GM23338 (cell line): ENCODE results near the gene AK9. TPM values are rescaled to one million over a fixed set of nuclear protein-coding genes. Genes with fewer than 3 reads are reported as not detected.
A peak's percentile ranks its signal among the peaks of the same experiment; 100 is the strongest.

Experiments used
- ATAC-seq: fragments of 200-7000 bp; cut with Tn5 transposase; 3 replicates; pipeline ENCODE4 v1.9.1; 2020
- DNase-seq: peaks from one replicate; pipeline ENCODE4 v3.0.0-alpha.2; 2015; ENCODE audit warnings: low spot score
- H2AFZ ChIP-seq: fragments of 200-600 bp; sonication (generic); 2 replicates; pipeline ENCODE4 v1.8.0; 2016; ENCODE audit warnings: antibody characterized with exemption, mild to moderate bottlenecking, moderate library complexity
- H3F3A ChIP-seq: fragments of 200-600 bp; sonication (generic); replicated peaks from 2 replicates; pipeline ENCODE4 v1.8.0; 2017; ENCODE audit warnings: antibody characterized with exemption, mixed run types, low read depth
- H3K27ac ChIP-seq: fragments of 200-600 bp; sonication (generic); 2 replicates; pipeline ENCODE4 v1.6.1; 2016; ENCODE audit warnings: low read depth
- H3K27me3 ChIP-seq: fragments of 200-600 bp; sonication (generic); 2 replicates; pipeline ENCODE4 v1.8.0; 2016; ENCODE audit warnings: mild to moderate bottlenecking, mixed run types, moderate library complexity; ENCODE audit not compliant: insufficient read depth
- H3K36me3 ChIP-seq: fragments of 200-600 bp; sonication (generic); 2 replicates; pipeline ENCODE4 v1.8.0; 2016; ENCODE audit warnings: mild to moderate bottlenecking; ENCODE audit not compliant: insufficient read depth
- H3K4me1 ChIP-seq: fragments of 200-600 bp; sonication (generic); 2 replicates; pipeline ENCODE4 v1.8.0; 2016; ENCODE audit warnings: mild to moderate bottlenecking, moderate library complexity; ENCODE audit not compliant: insufficient read depth
- H3K4me2 ChIP-seq: fragments of 200-600 bp; sonication (generic); 2 replicates; pipeline ENCODE4 v1.7.1; 2017; ENCODE audit warnings: mixed run types
- H3K4me3 ChIP-seq: fragments of 200-600 bp; sonication (generic); 2 replicates; pipeline ENCODE4 v1.6.1; 2016; ENCODE audit warnings: mixed run types
- H3K79me2 ChIP-seq: fragments of 200-600 bp; sonication (generic); replicated peaks from 2 replicates; pipeline ENCODE4 v1.8.0; 2017; ENCODE audit warnings: mild to moderate bottlenecking; ENCODE audit not compliant: insufficient read depth
- H3K9me2 ChIP-seq: fragments of 200-600 bp; sonication (generic); 2 replicates; pipeline ENCODE4 v1.8.0; 2017; ENCODE audit not compliant: insufficient read depth
- H4K20me1 ChIP-seq: fragments of 200-600 bp; sonication (generic); replicated peaks from 2 replicates; pipeline ENCODE4 v1.8.0; 2017; ENCODE audit warnings: mild to moderate bottlenecking; ENCODE audit not compliant: insufficient read depth
- H3K27ac Mint-ChIP-seq: 2 replicates; pipeline ENCODE4 v1.8.0; 2020; ENCODE audit warnings: inconsistent platforms, mild to moderate bottlenecking, moderate library complexity, mixed read lengths
- H3K27me3 Mint-ChIP-seq: 3 replicates; pipeline ENCODE4 v1.8.0; 2022; ENCODE audit warnings: low read depth, mild to moderate bottlenecking, moderate library complexity, mixed read lengths, inconsistent platforms; ENCODE audit not compliant: insufficient read depth, poor library complexity
- H3K36me3 Mint-ChIP-seq: 3 replicates; pipeline ENCODE4 v1.8.0; 2021; ENCODE audit warnings: low read depth, mild to moderate bottlenecking, inconsistent platforms, moderate library complexity, mixed read lengths
- H3K4me1 Mint-ChIP-seq: 3 replicates; pipeline ENCODE4 v1.8.0; 2020; ENCODE audit warnings: mild to moderate bottlenecking, inconsistent platforms, mixed read lengths
- H3K4me3 Mint-ChIP-seq: 3 replicates; pipeline ENCODE4 v1.8.0; 2021; ENCODE audit warnings: moderate library complexity, mild to moderate bottlenecking, inconsistent platforms, mixed read lengths
- H3K9me3 Mint-ChIP-seq: 3 replicates; pipeline ENCODE4 v1.8.0; 2020; ENCODE audit warnings: moderate library complexity, mild to moderate bottlenecking, inconsistent platforms, mixed read lengths
- CREB1 ChIP-seq: fragments of 250-450 bp; sonication (Bioruptor Pico); IDR thresholded peaks from 2 replicates; pipeline ENCODE4 v1.5.0; 2020; ENCODE audit warnings: low read depth, mild to moderate bottlenecking, moderate library complexity
- CTCF ChIP-seq, 2 experiments: fragments of 200-600 bp in 1 of 2; sonication (generic) in 1 of 2; conservative IDR thresholded peaks; 2 replicates each; pipeline versions ENCODE4 v1.5.1 to v1.6.1; 2016 to 2017; ENCODE audit warnings: antibody characterized with exemption in 2 of 2, low read depth in 2 of 2, mild to moderate bottlenecking in 2 of 2, moderate library complexity in 1 of 2
- ETS1 ChIP-seq: IDR thresholded peaks from 2 replicates; pipeline ENCODE4 v1.6.1; 2016; ENCODE audit warnings: antibody characterized with exemption
- EZH2 ChIP-seq: fragments of 200-600 bp; sonication (generic); IDR thresholded peaks from one replicate; pipeline ENCODE4 v1.8.0; 2017; ENCODE audit warnings: antibody characterized with exemption, mild to moderate bottlenecking, low read depth; ENCODE audit not compliant: unreplicated experiment
- EZH2phosphoT487 ChIP-seq: fragments of 200-600 bp; sonication (generic); IDR thresholded peaks from one replicate; pipeline ENCODE4 v1.8.1; 2018; ENCODE audit warnings: antibody characterized with exemption; ENCODE audit not compliant: unreplicated experiment
- JUNB ChIP-seq: IDR thresholded peaks from one replicate; pipeline ENCODE4 v1.6.1; 2016; ENCODE audit warnings: antibody characterized with exemption; ENCODE audit not compliant: unreplicated experiment
- POLR2AphosphoS5 ChIP-seq: IDR thresholded peaks from 2 replicates; pipeline ENCODE4 v1.6.1; 2016; ENCODE audit warnings: antibody characterized with exemption, low read depth
- REST ChIP-seq: IDR thresholded peaks from one replicate; pipeline ENCODE4 v1.6.1; 2018; ENCODE audit warnings: antibody characterized with exemption; ENCODE audit not compliant: unreplicated experiment
- STAT1 ChIP-seq: IDR thresholded peaks from one replicate; pipeline ENCODE4 v1.6.1; 2016; ENCODE audit warnings: antibody characterized with exemption; ENCODE audit not compliant: unreplicated experiment
- ZNF331 ChIP-seq: fragments of 250-450 bp; sonication (Bioruptor Pico); IDR thresholded peaks from 2 replicates; pipeline ENCODE4 v1.5.0; 2020; ENCODE audit warnings: low read depth, mild to moderate bottlenecking, moderate library complexity
- ZNF462 ChIP-seq: fragments of 250-450 bp; sonication (Bioruptor Pico); IDR thresholded peaks from 2 replicates; pipeline ENCODE4 v1.5.0; 2020; ENCODE audit warnings: mild to moderate bottlenecking, moderate library complexity
- polyA plus RNA-seq: library from polyadenylated mRNA; unstranded; fragments of >200 nt; fragmentation: Nextera tagmentation; extraction: Ambion mirVana; gene quantifications from 2 replicates; pipeline ENCODE4 v1.2.1, GENCODE V29; 2016
- total RNA-seq: library from RNA; depleted of rRNA; stranded (reverse); fragments of >200 nt; shearing (Covaris generic); gene quantifications from 2 replicates; pipeline ENCODE4 v1.2.3, GENCODE V29; 2014

Gene AK9
- total and polyA plus RNA-seq, 2 experiments from 2014 or later = 2.0 to 6.4 TPM

- H3K27ac ChIP-seq = no peak overlapping the region
- no peak for TF ChIP-seq ZNF462
- TF ChIP-seq EZH2phosphoT487 = no peak
- TF ChIP-seq POLR2AphosphoS5 = no peak
- no peak for TF ChIP-seq STAT1
- TF ChIP-seq ETS1 = no peak
- TF ChIP-seq ZNF331 (CRISPR knock-in tag) = no peak
- no peak for TF ChIP-seq CREB1 (CRISPR knock-in tag)
- no peak for TF ChIP-seq REST
- TF ChIP-seq EZH2 = no peak
- no peak for TF ChIP-seq CTCF (conservative IDR thresholded peaks at IDR 0.05; ENCODE audit: low read depth in 2 of 2)
- no peak for TF ChIP-seq JUNB
- H3K9me2 ChIP-seq = no peaks in the 10 kb centered on the region
- H3K36me3 ChIP-seq = no peaks in the 10 kb centered on the region
- Mint-ChIP-seq H3K4me3 (no peak overlapping the region), H3K4me1 (peaks cover 13% of the 10 kb centered on the region), H3K27ac (no peak overlapping the region), H3K27me3 (no peaks in the 10 kb centered on the region), H3K36me3 (no peaks in the 10 kb centered on the region; the same call in 2 of the 3 replicates), H3K9me3 (no peaks in the 10 kb centered on the region)
- H3K4me2 ChIP-seq = 0 out of 2 replicates have a peak overlapping the region, but pooled peaks have one; percentile 22
- H3K27me3 ChIP-seq = no peaks in the 10 kb centered on the region
- H3K79me2 ChIP-seq = no peaks in the 10 kb centered on the region
- peaks cover 15% of the 10 kb centered on the region; the same call in 1 of the 2 replicates for H3K4me1 ChIP-seq
- H4K20me1 ChIP-seq = no peaks in the 10 kb centered on the region
- H3K4me3 ChIP-seq = no peak overlapping the region
- H3F3A ChIP-seq = no peaks in the 10 kb centered on the region
- H2AFZ ChIP-seq = no peak overlapping the region
- no peak for DNase-seq
- ATAC-seq = no peak
Observed at GRCh38 chr6:109671733-109672132, 19.3 kb downstream of the AK9 start.
